ENCODE results near the gene GMPR2. TPM values are rescaled to one million over a fixed set of nuclear protein-coding genes. Genes with fewer than 3 reads are reported as not detected.

GMPR2 gene
- total RNA-seq, 1 experiment from 2014 or later, result 56.9 TPM

DNA sequence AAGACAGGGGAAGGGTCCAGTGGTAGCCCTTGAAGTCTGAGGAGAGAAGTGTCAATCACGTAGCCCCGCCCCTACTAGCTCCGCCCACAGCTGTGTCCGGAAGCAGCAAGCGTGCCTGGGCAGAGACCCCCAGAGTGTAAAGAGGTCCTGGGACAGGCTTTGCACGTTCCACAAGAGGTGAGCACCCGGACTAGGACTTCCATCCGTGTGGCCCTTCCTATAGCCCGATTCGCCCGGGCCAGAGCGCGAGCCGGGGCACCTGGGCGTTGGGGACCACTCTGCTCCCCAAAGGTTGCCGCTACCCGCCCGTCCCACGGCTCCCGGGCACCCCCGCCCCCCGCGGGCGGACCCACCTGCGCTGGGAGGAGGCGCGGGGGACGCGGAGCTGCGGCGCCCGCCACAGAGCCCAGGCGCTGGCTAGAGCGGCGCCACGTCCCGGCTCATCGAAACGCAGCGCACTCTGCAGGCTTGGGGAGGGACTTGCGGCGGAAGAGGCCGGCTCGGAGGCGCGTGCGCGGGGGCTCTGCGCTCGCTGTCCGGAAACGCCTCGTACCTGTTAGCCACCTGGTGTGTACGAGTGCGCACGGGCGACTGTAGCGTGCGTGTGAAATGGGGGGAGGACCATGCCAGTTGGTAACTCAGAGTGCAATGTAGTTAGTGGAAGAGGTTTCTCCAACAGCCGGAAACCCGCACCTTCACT is 38.6 kb downstream of the GMPR2 start, which contains the start of gene RABGGTA:
Gene RABGGTA (minus strand): TSS at position 464 of the 700 bp plus-strand sequence. CDS start 482 bp downstream, outside the sequence.
- no peaks in the 10 kb centered on the region for H3K79me2 ChIP-seq (ENCODE audit: low read length)
- no TSS peak for BruUV-seq (replicated peaks)
- ATAC-seq (peak; percentile 97), DNase-seq (peak; percentile 91)
- no peaks in the 10 kb centered on the region for H4K20me1 ChIP-seq (ENCODE audit: low read length)
- peak within 1 kb of the TSS; percentile 99 for H3K4me3 ChIP-seq (ENCODE audit: low read length)
- intact Hi-C loops (cut with micrococcal nuclease), result loop anchor here (2.0 kb wide), 2 partner anchors 26 to 28 kb away; partner anchors contain the start of gene TINF2
- peak within 1 kb of the TSS; percentile 98 for H3K4me2 ChIP-seq (ENCODE audit: low read length)
- H3K4me1 ChIP-seq (ENCODE audit: insufficient read depth, low read length), result peaks cover 21% of the 10 kb centered on the region
- H3F3A ChIP-seq (ENCODE audit: low read length, unreplicated experiment), result no peaks in the 10 kb centered on the region
- H3K27ac ChIP-seq (ENCODE audit: low read length), result peak within 1 kb of the TSS; percentile 76
- no peaks in the 10 kb centered on the region for H3K9me2 ChIP-seq (replicated peaks; ENCODE audit: low read length)
- POLR2A ChIA-PET (ENCODE audit: unreplicated experiment), result interaction anchor here (0.6 to 0.7 kb wide), 3 partner anchors 8 to 29 kb away, joined by 3 to 6 read pairs (median 6); partner anchors contain the start of gene TINF2
- peak within 1 kb of the TSS; percentile 99 for H3K9ac ChIP-seq (ENCODE audit: low read length)
- H2AFZ ChIP-seq (ENCODE audit: low read length), result peak within 1 kb of the TSS; percentile 99
- no peaks in the 10 kb centered on the region for H3K36me3 ChIP-seq (ENCODE audit: low read depth, low read length)
- TF ChIP-seq, protein P1, sequence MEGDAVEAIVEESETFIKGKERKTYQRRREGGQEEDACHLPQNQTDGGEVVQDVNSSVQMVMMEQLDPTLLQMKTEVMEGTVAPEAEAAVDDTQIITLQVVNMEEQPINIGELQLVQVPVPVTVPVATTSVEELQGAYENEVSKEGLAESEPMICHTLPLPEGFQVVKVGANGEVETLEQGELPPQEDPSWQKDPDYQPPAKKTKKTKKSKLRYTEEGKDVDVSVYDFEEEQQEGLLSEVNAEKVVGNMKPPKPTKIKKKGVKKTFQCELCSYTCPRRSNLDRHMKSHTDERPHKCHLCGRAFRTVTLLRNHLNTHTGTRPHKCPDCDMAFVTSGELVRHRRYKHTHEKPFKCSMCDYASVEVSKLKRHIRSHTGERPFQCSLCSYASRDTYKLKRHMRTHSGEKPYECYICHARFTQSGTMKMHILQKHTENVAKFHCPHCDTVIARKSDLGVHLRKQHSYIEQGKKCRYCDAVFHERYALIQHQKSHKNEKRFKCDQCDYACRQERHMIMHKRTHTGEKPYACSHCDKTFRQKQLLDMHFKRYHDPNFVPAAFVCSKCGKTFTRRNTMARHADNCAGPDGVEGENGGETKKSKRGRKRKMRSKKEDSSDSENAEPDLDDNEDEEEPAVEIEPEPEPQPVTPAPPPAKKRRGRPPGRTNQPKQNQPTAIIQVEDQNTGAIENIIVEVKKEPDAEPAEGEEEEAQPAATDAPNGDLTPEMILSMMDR (conservative IDR thresholded peaks at IDR 0.05; ENCODE audit: low read depth, low read length), result peak; percentile 77
- TF ChIP-seq EZH2 (IDR thresholded peaks at IDR 0.05; ENCODE audit: low read length, unreplicated experiment), result no peak
- H3K27me3 ChIP-seq (ENCODE audit: low read length), result no peaks in the 10 kb centered on the region
- CTCF ChIA-PET, result interaction anchor here (0.6 to 1.5 kb wide), 5 partner anchors 25 to 35 kb away, joined by 3 to 9 read pairs (median 3); partner anchors contain the start of genes DHRS1, NOP9 and TINF2
- H3K9me3 ChIP-seq (ENCODE audit: low read length), result no peaks in the 10 kb centered on the region

- no peaks in the 10 kb centered on the region for H3K9me2 ChIP-seq (replicated peaks; ENCODE audit: low read length)
- intact Hi-C loops (cut with micrococcal nuclease), result loop anchor here (2.0 kb wide), 2 partner anchors 25 to 29 kb away; partner anchors contain the start of gene TINF2
- peaks cover 21% of the 10 kb centered on the region for H3K4me1 ChIP-seq (ENCODE audit: insufficient read depth, low read length)
- ATAC-seq (no peak), DNase-seq (no peak)
- POLR2A ChIA-PET (ENCODE audit: unreplicated experiment), result interaction anchor here (0.6 to 0.7 kb wide), 3 partner anchors 8 to 30 kb away, joined by 3 to 6 read pairs (median 6); partner anchors contain the start of gene TINF2
- H3K4me3 ChIP-seq (ENCODE audit: low read length), result peak overlapping the region; percentile 99
- peak overlapping the region; percentile 99 for H2AFZ ChIP-seq (ENCODE audit: low read length)
- H3K4me2 ChIP-seq (ENCODE audit: low read length), result peak overlapping the region; percentile 98
- CTCF ChIA-PET, result interaction anchor here (0.6 to 1.5 kb wide), 3 partner anchors 25 to 30 kb away, joined by 3 to 9 read pairs (median 5); partner anchors contain the start of genes DHRS1, NOP9 and TINF2
- H3K9ac ChIP-seq (ENCODE audit: low read length), result peak overlapping the region; percentile 99; the same call in 1 of the 2 replicates
- no peaks in the 10 kb centered on the region for H3F3A ChIP-seq (ENCODE audit: low read length, unreplicated experiment)
- no peaks in the 10 kb centered on the region for H3K79me2 ChIP-seq (ENCODE audit: low read length)
- H3K27me3 ChIP-seq (ENCODE audit: low read length), result no peaks in the 10 kb centered on the region
- H3K36me3 ChIP-seq (ENCODE audit: low read depth, low read length), result no peaks in the 10 kb centered on the region
- H3K27ac ChIP-seq (ENCODE audit: low read length), result no peak overlapping the region
- H3K9me3 ChIP-seq (ENCODE audit: low read length), result no peaks in the 10 kb centered on the region
- TF ChIP-seq EZH2phosphoT487 (IDR thresholded peaks at IDR 0.05; ENCODE audit: borderline replicate concordance, low read length) (no peak), EZH2 (IDR thresholded peaks at IDR 0.05; ENCODE audit: low read length, unreplicated experiment) (no peak)
- TF ChIP-seq, protein P1 (conservative IDR thresholded peaks at IDR 0.05; ENCODE audit: low read depth, low read length), result no peak
- H4K20me1 ChIP-seq (ENCODE audit: low read length), result no peaks in the 10 kb centered on the region
- BruUV-seq (replicated peaks), result TSS peak; percentile 56
Observed at GRCh38 chr14:24271834-24272263, 39.1 kb downstream of the GMPR2 start.
